Inflammatory macrophage treated with lipopolysaccharide for 1 hour (primary cell): ENCODE measurements around the gene TFAP2C.

Source experiments
- DNase-seq, 2 donors: peaks; one replicate each; pipeline ENCODE4 v3.0.0-alpha.2; 2020 to 2022

TFAP2C gene

GRCh38 chr20:56657879-56658278 lies 28.8 kb downstream of the TFAP2C start:
- no peak for DNase-seq

GRCh38 chr20:56658341-56658947 lies 29.3 kb downstream of the TFAP2C start:
- DNase-seq = peak; percentile 10 to 58

- no peak for DNase-seq
Observed at GRCh38 chr20:56663660-56664059, 34.6 kb downstream of the TFAP2C start.

GRCh38 chr20:56664796-56665195 lies 35.7 kb downstream of the TFAP2C start:
- DNase-seq = no peak

GRCh38 chr20:56665806-56666205 lies 36.7 kb downstream of the TFAP2C start:
- DNase-seq = no peak

GRCh38 chr20:56673450-56673849 lies 44.3 kb downstream of the TFAP2C start:
- DNase-seq = no peak

- no peak for DNase-seq
Observed at GRCh38 chr20:56676001-56676400, 46.9 kb downstream of the TFAP2C start.

- no peak for DNase-seq
Observed at GRCh38 chr20:56676679-56677078, 47.6 kb downstream of the TFAP2C start.

GRCh38 chr20:56683077-56683865 lies 54.2 kb downstream of the TFAP2C start:
- no peak for DNase-seq

GRCh38 chr20:56685879-56686278 lies 56.8 kb downstream of the TFAP2C start:
- DNase-seq = no peak

GRCh38 chr20:56687061-56687460 lies 58.0 kb downstream of the TFAP2C start:
- DNase-seq = no peak

GRCh38 chr20:56688106-56688505 lies 59.0 kb downstream of the TFAP2C start:
- DNase-seq = no peak
